GM21360 (cell line): ENCODE measurements around the gene TMEM156.
"Not testable (repeated sequence)": the region's sequence is repeated elsewhere in the genome, so short reads cannot be mapped to it uniquely, and the experiment has no call there.

Source experiments
- ATAC-seq: cut with Tn5 transposase; IDR thresholded peaks from one replicate; pipeline ENCODE4 v1.9.1; 2021; ENCODE audit warnings: mild to moderate bottlenecking, moderate library complexity; ENCODE audit not compliant: unreplicated experiment

Gene TMEM156

GRCh38 chr4:38995660-38996005 is 36.6 kb downstream of the TMEM156 start:
- ATAC-seq = no peak

GRCh38 chr4:38994135-38994534 is 38.1 kb downstream of the TMEM156 start:
- no peak for ATAC-seq

GRCh38 chr4:38993683-38994082 is 38.5 kb downstream of the TMEM156 start:
- ATAC-seq = no peak

- no peak for ATAC-seq
Observed at GRCh38 chr4:38990241-38990640, 42.0 kb downstream of the TMEM156 start.

GRCh38 chr4:38989487-38989886 is 42.7 kb downstream of the TMEM156 start:
- no peak for ATAC-seq

GRCh38 chr4:38988353-38988752 is 43.9 kb downstream of the TMEM156 start:
- ATAC-seq = not testable (repeated sequence)

GRCh38 chr4:38987491-38987890 is 44.7 kb downstream of the TMEM156 start:
- no peak for ATAC-seq

- no peak for ATAC-seq
Observed at GRCh38 chr4:38985410-38986100, 46.7 kb downstream of the TMEM156 start.

- ATAC-seq = no peak
Observed at GRCh38 chr4:38983787-38984598, 48.2 kb downstream of the TMEM156 start.

- no peak for ATAC-seq
Observed at GRCh38 chr4:38983291-38983690, 48.9 kb downstream of the TMEM156 start.

GRCh38 chr4:38982361-38983095 is 49.7 kb downstream of the TMEM156 start:
- no peak for ATAC-seq

GRCh38 chr4:38980903-38981676 is 51.1 kb downstream of the TMEM156 start:
- peak; percentile 49 for ATAC-seq

- ATAC-seq = no peak
Observed at GRCh38 chr4:38979511-38980230, 52.5 kb downstream of the TMEM156 start.

- no peak for ATAC-seq
Observed at GRCh38 chr4:38979081-38979480, 53.1 kb downstream of the TMEM156 start.

- no peak for ATAC-seq
Observed at GRCh38 chr4:38976308-38976707, 55.9 kb downstream of the TMEM156 start.

- no peak for ATAC-seq
Observed at GRCh38 chr4:38968668-38969067, 63.5 kb downstream of the TMEM156 start.

GRCh38 chr4:38967260-38968095 is 64.7 kb downstream of the TMEM156 start:
- no peak for ATAC-seq

GRCh38 chr4:38965866-38966265 is 66.3 kb downstream of the TMEM156 start:
- ATAC-seq = no peak
